HEK293T (cell line): Measurements from ENCODE around the gene ISOC1.
A peak's percentile ranks its signal among the peaks of the same experiment; 100 is the strongest.

Experiments
- CTCF ChIA-PET: fragments of 350-600 bp; formaldehyde crosslinking; extraction: SDS; loops from one replicate; lab custom pipeline; 2021; ENCODE audit warnings: antibody characterized with exemption, inconsistent platforms; lab: Yijun Ruan, JAX
- POLR2A ChIA-PET: fragments of 350-600 bp; formaldehyde crosslinking; extraction: SDS; loops from one replicate; lab custom pipeline; 2020; ENCODE audit warnings: antibody characterized with exemption, inconsistent platforms; lab: Yijun Ruan, JAX
- DNase-seq: peaks from one replicate; pipeline ENCODE4 v3.0.0; 2012; ENCODE audit warnings: mixed read lengths; ENCODE audit errors: extremely low spot score
- ARNT ChIP-seq: fragments of 450-650 bp; IDR thresholded peaks from 2 replicates; pipeline ENCODE4 v1.6.1; 2017; ENCODE audit warnings: mild to moderate bottlenecking
- BHLHE40 ChIP-seq: fragments of 450-650 bp; IDR thresholded peaks from 2 replicates; pipeline ENCODE4 v1.6.1; 2016; ENCODE audit warnings: mild to moderate bottlenecking, moderate library complexity, borderline replicate concordance
- CTBP1 ChIP-seq: fragments of 450-650 bp; IDR thresholded peaks from 2 replicates; pipeline ENCODE4 v1.6.1; 2016; ENCODE audit warnings: borderline replicate concordance
- ELF4 ChIP-seq: fragments of 450-650 bp; IDR thresholded peaks from 2 replicates; pipeline ENCODE4 v1.6.1; 2017; ENCODE audit warnings: antibody characterized with exemption
- FOXA1 ChIP-seq: fragments of 450-650 bp; IDR thresholded peaks from 2 replicates; pipeline ENCODE4 v1.6.1; 2016; ENCODE audit warnings: mild to moderate bottlenecking
- FOXK2 ChIP-seq: fragments of 450-650 bp; IDR thresholded peaks from 2 replicates; pipeline ENCODE4 v1.6.1; 2016; ENCODE audit warnings: mild to moderate bottlenecking
- FOXM1 ChIP-seq: fragments of 450-650 bp; IDR thresholded peaks from 2 replicates; pipeline ENCODE4 v1.6.1; 2017; ENCODE audit warnings: mild to moderate bottlenecking, borderline replicate concordance
- HDGF ChIP-seq: fragments of 450-650 bp; IDR thresholded peaks from 2 replicates; pipeline ENCODE4 v1.6.1; 2017; ENCODE audit warnings: antibody characterized with exemption, borderline replicate concordance
- L3MBTL2 ChIP-seq: fragments of 450-650 bp; conservative IDR thresholded peaks from 2 replicates; pipeline ENCODE4 v1.6.1; 2016; ENCODE audit warnings: mild to moderate bottlenecking
- LEF1 ChIP-seq: fragments of 450-650 bp; IDR thresholded peaks from 2 replicates; pipeline ENCODE4 v1.6.1; 2017; ENCODE audit warnings: mild to moderate bottlenecking, borderline replicate concordance
- NFRKB ChIP-seq: fragments of 450-650 bp; IDR thresholded peaks from 2 replicates; pipeline ENCODE4 v1.6.1; 2016; ENCODE audit warnings: mild to moderate bottlenecking, moderate library complexity
- SP1 ChIP-seq: fragments of 450-650 bp; IDR thresholded peaks from 2 replicates; pipeline ENCODE4 v1.6.1; 2017
- SUZ12 ChIP-seq: fragments of 450-650 bp; IDR thresholded peaks from 2 replicates; pipeline ENCODE4 v1.6.1; 2016; ENCODE audit warnings: mild to moderate bottlenecking
- TARDBP ChIP-seq: fragments of 450-650 bp; IDR thresholded peaks from 2 replicates; pipeline ENCODE4 v1.6.1; 2016
- ZNF384 ChIP-seq: fragments of 450-650 bp; IDR thresholded peaks from 2 replicates; pipeline ENCODE4 v1.6.1; 2016
- TF ChIP-seq, protein P1 (sequence below): fragments of 450-650 bp; IDR thresholded peaks from 2 replicates; pipeline ENCODE4 v1.6.1; 2016

The ISOC1 gene

DNA sequence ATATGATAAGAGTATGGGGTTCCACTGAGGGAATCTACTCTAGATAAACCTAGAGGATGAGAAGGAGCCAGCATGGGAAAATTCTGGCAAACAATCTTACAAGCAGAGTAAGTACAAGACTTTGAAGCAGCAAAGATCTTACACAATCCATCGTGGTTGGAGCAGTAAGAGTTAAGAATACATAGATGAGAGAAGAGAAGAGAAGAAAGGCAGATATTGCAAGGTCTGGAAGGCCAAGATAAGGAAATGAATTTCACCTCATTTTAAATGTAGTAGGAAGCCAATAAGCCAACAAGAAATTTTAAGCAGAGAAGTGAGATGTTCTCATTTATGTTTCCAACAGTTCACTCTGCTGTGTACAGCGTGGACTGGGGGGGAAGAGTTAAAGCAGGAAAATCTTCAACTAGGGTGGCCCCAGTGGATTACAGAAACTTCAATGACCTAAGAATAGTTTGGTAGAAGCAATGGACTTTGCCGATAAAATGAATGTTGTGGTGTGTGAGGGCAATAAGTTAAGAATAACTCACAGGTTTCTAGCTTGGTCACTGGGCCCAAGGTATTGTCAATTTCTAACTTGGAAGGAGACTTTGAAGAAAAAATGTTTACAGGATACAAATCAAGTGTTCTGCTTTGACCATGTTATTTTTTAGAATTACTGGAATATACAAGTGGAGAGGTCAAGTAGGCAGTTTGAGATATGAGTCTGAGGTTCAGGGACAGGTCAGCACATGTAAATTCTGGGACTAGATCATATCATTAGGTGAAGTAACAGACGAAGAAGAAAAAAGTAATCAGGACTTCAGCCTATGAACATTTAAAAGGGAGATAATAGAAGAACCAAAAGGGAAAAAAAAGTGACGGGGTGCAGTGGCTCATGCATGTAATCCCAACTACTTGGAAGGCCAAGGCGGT, 12.1 kb upstream of the ISOC1 start:
- CTCF ChIA-PET: no interaction called here
- no peak for DNase-seq
- TF ChIP-seq SP1 (no peak), HDGF (no peak), ELF4 (no peak), LEF1 (no peak), FOXA1 (no peak), NFRKB (no peak), FOXK2 (no peak), L3MBTL2 (no peak), SUZ12 (no peak), TARDBP (no peak), BHLHE40 (no peak), CTBP1 (no peak), ZNF384 (no peak), FOXM1 (no peak), ARNT (no peak)
- TF ChIP-seq, protein P1, sequence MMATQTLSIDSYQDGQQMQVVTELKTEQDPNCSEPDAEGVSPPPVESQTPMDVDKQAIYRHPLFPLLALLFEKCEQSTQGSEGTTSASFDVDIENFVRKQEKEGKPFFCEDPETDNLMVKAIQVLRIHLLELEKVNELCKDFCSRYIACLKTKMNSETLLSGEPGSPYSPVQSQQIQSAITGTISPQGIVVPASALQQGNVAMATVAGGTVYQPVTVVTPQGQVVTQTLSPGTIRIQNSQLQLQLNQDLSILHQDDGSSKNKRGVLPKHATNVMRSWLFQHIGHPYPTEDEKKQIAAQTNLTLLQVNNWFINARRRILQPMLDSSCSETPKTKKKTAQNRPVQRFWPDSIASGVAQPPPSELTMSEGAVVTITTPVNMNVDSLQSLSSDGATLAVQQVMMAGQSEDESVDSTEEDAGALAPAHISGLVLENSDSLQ: no peak
- POLR2A ChIA-PET: no interaction called here

DNA sequence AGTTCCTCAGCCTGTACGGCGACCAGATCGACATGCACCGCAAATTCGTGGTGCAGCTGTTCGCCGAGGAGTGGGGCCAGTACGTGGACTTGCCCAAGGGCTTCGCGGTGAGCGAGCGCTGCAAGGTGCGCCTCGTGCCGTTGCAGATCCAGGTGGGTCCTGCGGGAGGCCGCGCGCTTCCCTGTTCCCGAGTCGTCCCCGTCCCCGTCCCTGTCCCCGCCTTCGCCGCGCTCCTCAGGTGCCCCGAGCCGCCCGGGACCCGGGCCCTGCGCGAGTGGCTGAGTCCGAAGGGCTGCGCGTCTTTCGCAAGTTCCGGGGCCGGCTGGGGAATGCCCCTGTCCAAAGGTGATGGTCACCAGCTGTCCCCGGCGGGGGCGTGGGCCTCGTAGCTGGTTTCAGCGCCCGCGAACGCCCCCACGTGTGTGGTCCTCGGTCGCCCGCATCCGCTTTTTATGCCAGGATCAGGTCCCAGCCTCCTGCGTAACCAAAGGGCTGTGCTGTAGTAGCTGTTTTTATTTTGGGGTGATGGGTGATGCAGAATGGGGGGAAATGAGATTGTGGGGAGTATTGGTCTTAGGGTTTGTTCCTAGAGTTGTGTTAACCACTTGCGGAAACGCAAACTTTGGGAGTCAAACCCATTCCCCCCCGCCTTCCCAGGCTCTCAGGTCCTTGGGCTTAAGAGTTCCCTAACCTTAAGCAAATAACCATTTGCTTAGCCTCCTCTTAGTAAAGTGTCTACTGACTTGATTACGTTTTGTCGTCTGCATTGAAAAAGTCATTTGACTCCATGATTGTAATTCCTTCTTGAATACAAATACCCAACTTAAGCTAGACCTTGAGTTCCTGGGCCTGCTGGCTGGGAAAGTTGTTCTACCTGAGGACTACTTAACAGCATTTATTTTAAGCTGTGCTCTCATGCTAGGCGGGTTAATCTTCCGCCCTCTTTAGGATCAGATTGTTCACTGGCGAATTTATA, 663 bp downstream of the ISOC1 start:
- TF ChIP-seq L3MBTL2: 0 out of 2 replicates have a peak, but pooled peaks have one; percentile 58
- TF ChIP-seq ARNT: no peak
- ChIA-PET CTCF (interaction anchor here (0.8 to 2.1 kb wide), 4 partner anchors 10 to 31 kb away, joined by 3 to 10 read pairs (median 3); no protein-coding TSS in a partner anchor), POLR2A (interaction anchor here (0.7 to 2.0 kb wide), 15 partner anchors 8 to 1010 kb away, joined by 3 to 10 read pairs (median 3); partner anchors contain the start of gene SLC27A6)
- peak; percentile 39 for DNase-seq

DNA sequence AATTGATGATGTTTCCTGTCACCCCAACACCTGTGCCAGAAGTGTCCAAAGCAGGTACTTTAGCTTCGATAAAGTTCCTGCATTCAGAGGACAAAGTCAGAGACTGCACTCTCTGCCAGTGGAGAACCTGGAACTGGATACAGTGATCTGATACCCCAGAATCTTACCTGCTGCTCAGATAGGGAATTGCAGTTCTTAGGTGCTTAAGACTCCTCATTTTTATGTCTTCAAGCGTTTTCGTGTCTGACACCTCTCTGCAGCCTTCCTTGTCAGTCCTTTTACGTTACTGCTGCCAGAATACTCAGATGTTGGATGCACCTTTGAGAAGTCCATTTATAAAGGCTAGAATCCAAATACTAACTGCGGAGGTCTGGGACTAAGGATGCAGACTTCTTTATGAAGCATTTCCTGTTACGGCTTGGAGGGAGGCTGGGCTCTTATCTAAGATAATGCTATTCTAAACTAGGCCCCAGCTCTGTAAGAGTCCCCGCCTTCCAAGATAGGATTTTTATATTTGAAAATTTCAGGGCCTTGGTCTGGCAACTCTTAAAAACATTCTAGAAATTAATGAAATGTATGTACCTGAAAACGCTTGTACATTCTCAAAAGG, 1.9 kb downstream of the ISOC1 start:
- DNase-seq: no peak
- no peak for TF ChIP-seq FOXA1
- no peak for TF ChIP-seq SP1
- no peak for TF ChIP-seq HDGF
- no peak for TF ChIP-seq FOXK2
- ChIA-PET CTCF (no interaction called here), POLR2A (no interaction called here)

DNA sequence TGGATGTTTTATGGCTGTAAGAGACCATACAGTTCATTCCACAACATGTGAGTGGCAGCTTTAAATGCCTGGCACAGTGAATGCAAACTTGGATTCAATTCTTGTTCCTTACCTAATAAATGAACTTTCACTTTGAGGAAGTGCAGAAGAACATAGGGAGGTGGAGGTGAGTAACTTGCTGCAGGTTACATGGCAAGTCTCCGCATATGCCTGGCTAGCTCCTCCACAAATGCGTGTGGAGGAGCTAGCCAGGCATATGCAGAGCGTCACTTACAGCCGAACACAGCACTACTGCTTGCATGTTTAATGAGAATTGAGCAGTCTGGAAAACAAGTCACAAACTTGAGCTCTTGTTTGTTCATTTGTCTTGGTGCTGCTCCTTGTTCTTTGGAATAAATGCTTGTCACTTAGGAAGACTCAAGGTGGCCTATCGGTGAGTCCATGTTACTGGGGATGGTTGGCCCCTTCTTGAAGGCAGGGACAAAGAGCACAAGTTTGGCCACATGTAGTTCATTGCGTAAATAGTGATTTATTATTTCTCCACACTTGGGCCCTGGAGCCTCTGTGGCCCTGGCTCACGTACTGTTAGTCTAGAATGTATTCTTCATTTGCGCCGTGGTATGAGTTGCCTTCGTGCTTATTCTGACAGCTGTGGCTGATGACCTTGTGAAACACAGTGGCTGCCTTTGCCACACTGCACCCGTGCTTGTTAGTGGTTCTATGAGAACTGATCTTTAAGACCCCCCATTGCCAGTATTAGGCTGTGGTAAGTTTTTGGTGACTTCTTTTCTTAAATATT, 3.1 kb downstream of the ISOC1 start:
- CTCF ChIA-PET: interaction anchor here (0.5 to 1.6 kb wide), 3 partner anchors 157 to 192 kb away, joined by 3 to 4 read pairs (median 4); no protein-coding TSS in a partner anchor
- DNase-seq: no peak
- TF ChIP-seq, protein P1: peak; percentile 38; the same call in 1 of the 2 replicates
- no peak for TF ChIP-seq FOXA1
- POLR2A ChIA-PET: interaction anchor here (1.0 kb wide), 1 partner anchor 133 kb away, joined by 3 read pairs; the partner anchor contains the start of gene SLC27A6

DNA sequence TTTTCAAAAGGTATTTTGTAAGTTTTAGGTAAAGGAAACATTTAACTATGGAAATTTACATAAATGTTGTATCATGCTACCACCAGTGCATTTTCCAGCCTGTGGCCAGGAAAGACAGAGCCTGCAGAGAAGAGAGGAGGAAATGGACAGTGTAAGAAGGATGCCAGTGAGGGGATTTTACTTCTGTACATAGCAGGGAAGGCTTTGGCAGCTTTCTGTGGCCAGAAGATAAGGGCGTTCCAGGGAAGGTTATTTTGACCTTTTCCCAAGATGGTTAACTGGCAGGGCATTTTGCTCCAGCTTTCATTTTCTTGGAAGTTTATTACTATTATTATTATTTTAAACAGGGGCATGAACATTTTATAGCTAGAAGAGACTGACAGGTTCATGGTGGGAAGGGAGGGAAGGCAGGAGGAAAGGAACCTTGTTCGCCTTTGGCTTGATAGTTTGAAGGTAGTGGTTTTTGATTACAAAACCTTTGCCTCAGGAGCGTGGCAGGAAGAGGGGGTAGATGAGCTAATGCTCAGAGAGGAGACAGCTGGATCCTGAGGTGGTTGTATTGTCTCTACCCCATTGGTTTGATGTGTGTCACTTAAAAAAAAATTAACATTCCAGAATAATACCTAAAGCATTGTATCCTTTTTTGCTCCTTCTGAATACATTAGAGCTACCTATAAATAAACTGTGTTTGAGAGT, 4.1 kb downstream of the ISOC1 start:
- no peak for TF ChIP-seq SP1
- TF ChIP-seq, protein P1: peak; percentile 19; the same call in 1 of the 2 replicates
- CTCF ChIA-PET: interaction anchor here (1.6 kb wide), 1 partner anchor 193 kb away, joined by 4 read pairs; no protein-coding TSS in a partner anchor
- DNase-seq: no peak
- POLR2A ChIA-PET: interaction anchor here (1.0 kb wide), 1 partner anchor 134 kb away, joined by 3 read pairs; the partner anchor contains the start of gene SLC27A6
